ENCODE measurements around the gene ZKSCAN1.

ZKSCAN1 gene

GRCh38 chr7:100075418-100075817, 60.0 kb downstream of the ZKSCAN1 start:
- no peak overlapping the region for H3K4me3 ChIP-seq (replicated peaks; ENCODE audit: insufficient read depth, low read length)
- H3K27ac ChIP-seq (replicated peaks), result no peak overlapping the region
- H3K27me3 ChIP-seq (ENCODE audit: insufficient read depth, poor library complexity, severe bottlenecking), result no peaks in the 10 kb centered on the region
- no peak for DNase-seq (ENCODE audit: low read depth in 1 of 2, low spot score in 1 of 2)
- TF ChIP-seq, protein P1, sequence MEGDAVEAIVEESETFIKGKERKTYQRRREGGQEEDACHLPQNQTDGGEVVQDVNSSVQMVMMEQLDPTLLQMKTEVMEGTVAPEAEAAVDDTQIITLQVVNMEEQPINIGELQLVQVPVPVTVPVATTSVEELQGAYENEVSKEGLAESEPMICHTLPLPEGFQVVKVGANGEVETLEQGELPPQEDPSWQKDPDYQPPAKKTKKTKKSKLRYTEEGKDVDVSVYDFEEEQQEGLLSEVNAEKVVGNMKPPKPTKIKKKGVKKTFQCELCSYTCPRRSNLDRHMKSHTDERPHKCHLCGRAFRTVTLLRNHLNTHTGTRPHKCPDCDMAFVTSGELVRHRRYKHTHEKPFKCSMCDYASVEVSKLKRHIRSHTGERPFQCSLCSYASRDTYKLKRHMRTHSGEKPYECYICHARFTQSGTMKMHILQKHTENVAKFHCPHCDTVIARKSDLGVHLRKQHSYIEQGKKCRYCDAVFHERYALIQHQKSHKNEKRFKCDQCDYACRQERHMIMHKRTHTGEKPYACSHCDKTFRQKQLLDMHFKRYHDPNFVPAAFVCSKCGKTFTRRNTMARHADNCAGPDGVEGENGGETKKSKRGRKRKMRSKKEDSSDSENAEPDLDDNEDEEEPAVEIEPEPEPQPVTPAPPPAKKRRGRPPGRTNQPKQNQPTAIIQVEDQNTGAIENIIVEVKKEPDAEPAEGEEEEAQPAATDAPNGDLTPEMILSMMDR (IDR thresholded peaks at IDR 0.05; ENCODE audit: insufficient read depth, low read length), result no peak
- TF ChIP-seq, protein P2, sequence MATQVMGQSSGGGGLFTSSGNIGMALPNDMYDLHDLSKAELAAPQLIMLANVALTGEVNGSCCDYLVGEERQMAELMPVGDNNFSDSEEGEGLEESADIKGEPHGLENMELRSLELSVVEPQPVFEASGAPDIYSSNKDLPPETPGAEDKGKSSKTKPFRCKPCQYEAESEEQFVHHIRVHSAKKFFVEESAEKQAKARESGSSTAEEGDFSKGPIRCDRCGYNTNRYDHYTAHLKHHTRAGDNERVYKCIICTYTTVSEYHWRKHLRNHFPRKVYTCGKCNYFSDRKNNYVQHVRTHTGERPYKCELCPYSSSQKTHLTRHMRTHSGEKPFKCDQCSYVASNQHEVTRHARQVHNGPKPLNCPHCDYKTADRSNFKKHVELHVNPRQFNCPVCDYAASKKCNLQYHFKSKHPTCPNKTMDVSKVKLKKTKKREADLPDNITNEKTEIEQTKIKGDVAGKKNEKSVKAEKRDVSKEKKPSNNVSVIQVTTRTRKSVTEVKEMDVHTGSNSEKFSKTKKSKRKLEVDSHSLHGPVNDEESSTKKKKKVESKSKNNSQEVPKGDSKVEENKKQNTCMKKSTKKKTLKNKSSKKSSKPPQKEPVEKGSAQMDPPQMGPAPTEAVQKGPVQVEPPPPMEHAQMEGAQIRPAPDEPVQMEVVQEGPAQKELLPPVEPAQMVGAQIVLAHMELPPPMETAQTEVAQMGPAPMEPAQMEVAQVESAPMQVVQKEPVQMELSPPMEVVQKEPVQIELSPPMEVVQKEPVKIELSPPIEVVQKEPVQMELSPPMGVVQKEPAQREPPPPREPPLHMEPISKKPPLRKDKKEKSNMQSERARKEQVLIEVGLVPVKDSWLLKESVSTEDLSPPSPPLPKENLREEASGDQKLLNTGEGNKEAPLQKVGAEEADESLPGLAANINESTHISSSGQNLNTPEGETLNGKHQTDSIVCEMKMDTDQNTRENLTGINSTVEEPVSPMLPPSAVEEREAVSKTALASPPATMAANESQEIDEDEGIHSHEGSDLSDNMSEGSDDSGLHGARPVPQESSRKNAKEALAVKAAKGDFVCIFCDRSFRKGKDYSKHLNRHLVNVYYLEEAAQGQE (IDR thresholded peaks at IDR 0.05; ENCODE audit: insufficient replicate concordance, low read depth), result no peak
- no peak for TF ChIP-seq POLR2AphosphoS5 (IDR thresholded peaks at IDR 0.05; ENCODE audit: low read depth)
- TF ChIP-seq SPI1 (IDR thresholded peaks at IDR 0.05; ENCODE audit: borderline replicate concordance, low read depth), result no peak
- no peak for TF ChIP-seq GABPA (IDR thresholded peaks at IDR 0.05; ENCODE audit: low read depth)

GRCh38 chr7:100077205-100077604, 61.8 kb downstream of the ZKSCAN1 start:
- Histone ChIP-seq H3K27ac (replicated peaks) (no peak overlapping the region), H3K4me3 (replicated peaks; ENCODE audit: insufficient read depth, low read length) (no peak overlapping the region), H3K27me3 (ENCODE audit: insufficient read depth, poor library complexity, severe bottlenecking) (no peaks in the 10 kb centered on the region)
- DNase-seq (ENCODE audit: low read depth in 1 of 2, low spot score in 1 of 2), result no peak
- TF ChIP-seq POLR2AphosphoS5 (IDR thresholded peaks at IDR 0.05; ENCODE audit: low read depth), result no peak
- no peak for TF ChIP-seq GABPA (IDR thresholded peaks at IDR 0.05; ENCODE audit: low read depth)
- TF ChIP-seq SPI1 (IDR thresholded peaks at IDR 0.05; ENCODE audit: borderline replicate concordance, low read depth), result no peak
- TF ChIP-seq, protein P2 (IDR thresholded peaks at IDR 0.05; ENCODE audit: insufficient replicate concordance, low read depth), result no peak
- TF ChIP-seq, protein P1 (IDR thresholded peaks at IDR 0.05; ENCODE audit: insufficient read depth, low read length), result no peak

- H3K27ac ChIP-seq (replicated peaks), result no peak overlapping the region
- no peak for DNase-seq (ENCODE audit: low read depth in 1 of 2, low spot score in 1 of 2)
- H3K27me3 ChIP-seq (ENCODE audit: insufficient read depth, poor library complexity, severe bottlenecking), result no peaks in the 10 kb centered on the region
Measured at GRCh38 chr7:100079024-100079560, 63.7 kb downstream of the ZKSCAN1 start.

More at GRCh38 chr7:100079024-100079560, 63.7 kb downstream of the ZKSCAN1 start:
- TF ChIP-seq, protein P1 (IDR thresholded peaks at IDR 0.05; ENCODE audit: insufficient read depth, low read length), result no peak
- TF ChIP-seq POLR2AphosphoS5 (IDR thresholded peaks at IDR 0.05; ENCODE audit: low read depth), result no peak
- TF ChIP-seq, protein P2 (IDR thresholded peaks at IDR 0.05; ENCODE audit: insufficient replicate concordance, low read depth), result no peak
- no peak for TF ChIP-seq GABPA (IDR thresholded peaks at IDR 0.05; ENCODE audit: low read depth)
- TF ChIP-seq SPI1 (IDR thresholded peaks at IDR 0.05; ENCODE audit: borderline replicate concordance, low read depth), result no peak
- H3K4me3 ChIP-seq (replicated peaks; ENCODE audit: insufficient read depth, low read length), result no peak overlapping the region
